GM23338 (cell line): Measurements from ENCODE around the gene GUCD1. TPM values are rescaled to one million over a fixed set of nuclear protein-coding genes. Genes with fewer than 3 reads are reported as not detected.

Experiments
- ATAC-seq: fragments of 200-7000 bp; cut with Tn5 transposase; 3 replicates; pipeline ENCODE4 v1.9.1; 2020
- DNase-seq: peaks from one replicate; pipeline ENCODE4 v3.0.0-alpha.2; 2015; ENCODE audit warnings: low spot score
- H2AFZ ChIP-seq: fragments of 200-600 bp; sonication (generic); 2 replicates; pipeline ENCODE4 v1.8.0; 2016; ENCODE audit warnings: antibody characterized with exemption, mild to moderate bottlenecking, moderate library complexity
- H3F3A ChIP-seq: fragments of 200-600 bp; sonication (generic); replicated peaks from 2 replicates; pipeline ENCODE4 v1.8.0; 2017; ENCODE audit warnings: antibody characterized with exemption, mixed run types, low read depth
- H3K27ac ChIP-seq: fragments of 200-600 bp; sonication (generic); 2 replicates; pipeline ENCODE4 v1.6.1; 2016; ENCODE audit warnings: low read depth
- H3K27me3 ChIP-seq: fragments of 200-600 bp; sonication (generic); 2 replicates; pipeline ENCODE4 v1.8.0; 2016; ENCODE audit warnings: mild to moderate bottlenecking, mixed run types, moderate library complexity; ENCODE audit not compliant: insufficient read depth
- H3K36me3 ChIP-seq: fragments of 200-600 bp; sonication (generic); 2 replicates; pipeline ENCODE4 v1.8.0; 2016; ENCODE audit warnings: mild to moderate bottlenecking; ENCODE audit not compliant: insufficient read depth
- H3K4me1 ChIP-seq: fragments of 200-600 bp; sonication (generic); 2 replicates; pipeline ENCODE4 v1.8.0; 2016; ENCODE audit warnings: mild to moderate bottlenecking, moderate library complexity; ENCODE audit not compliant: insufficient read depth
- H3K4me2 ChIP-seq: fragments of 200-600 bp; sonication (generic); 2 replicates; pipeline ENCODE4 v1.7.1; 2017; ENCODE audit warnings: mixed run types
- H3K4me3 ChIP-seq: fragments of 200-600 bp; sonication (generic); 2 replicates; pipeline ENCODE4 v1.6.1; 2016; ENCODE audit warnings: mixed run types
- H3K79me2 ChIP-seq: fragments of 200-600 bp; sonication (generic); replicated peaks from 2 replicates; pipeline ENCODE4 v1.8.0; 2017; ENCODE audit warnings: mild to moderate bottlenecking; ENCODE audit not compliant: insufficient read depth
- H3K9me2 ChIP-seq: fragments of 200-600 bp; sonication (generic); 2 replicates; pipeline ENCODE4 v1.8.0; 2017; ENCODE audit not compliant: insufficient read depth
- H4K20me1 ChIP-seq: fragments of 200-600 bp; sonication (generic); replicated peaks from 2 replicates; pipeline ENCODE4 v1.8.0; 2017; ENCODE audit warnings: mild to moderate bottlenecking; ENCODE audit not compliant: insufficient read depth
- H3K27ac Mint-ChIP-seq: 2 replicates; pipeline ENCODE4 v1.8.0; 2020; ENCODE audit warnings: inconsistent platforms, mild to moderate bottlenecking, moderate library complexity, mixed read lengths
- H3K27me3 Mint-ChIP-seq: 3 replicates; pipeline ENCODE4 v1.8.0; 2022; ENCODE audit warnings: low read depth, mild to moderate bottlenecking, moderate library complexity, mixed read lengths, inconsistent platforms; ENCODE audit not compliant: insufficient read depth, poor library complexity
- H3K36me3 Mint-ChIP-seq: 3 replicates; pipeline ENCODE4 v1.8.0; 2021; ENCODE audit warnings: low read depth, mild to moderate bottlenecking, inconsistent platforms, moderate library complexity, mixed read lengths
- H3K4me1 Mint-ChIP-seq: 3 replicates; pipeline ENCODE4 v1.8.0; 2020; ENCODE audit warnings: mild to moderate bottlenecking, inconsistent platforms, mixed read lengths
- H3K4me3 Mint-ChIP-seq: 3 replicates; pipeline ENCODE4 v1.8.0; 2021; ENCODE audit warnings: moderate library complexity, mild to moderate bottlenecking, inconsistent platforms, mixed read lengths
- H3K9me3 Mint-ChIP-seq: 3 replicates; pipeline ENCODE4 v1.8.0; 2020; ENCODE audit warnings: moderate library complexity, mild to moderate bottlenecking, inconsistent platforms, mixed read lengths
- ETS1 ChIP-seq: IDR thresholded peaks from 2 replicates; pipeline ENCODE4 v1.6.1; 2016; ENCODE audit warnings: antibody characterized with exemption
- JUNB ChIP-seq: IDR thresholded peaks from one replicate; pipeline ENCODE4 v1.6.1; 2016; ENCODE audit warnings: antibody characterized with exemption; ENCODE audit not compliant: unreplicated experiment
- NANOG ChIP-seq: IDR thresholded peaks from 2 replicates; pipeline ENCODE4 v1.6.1; 2016; ENCODE audit warnings: antibody characterized with exemption, borderline replicate concordance
- POLR2AphosphoS5 ChIP-seq: IDR thresholded peaks from 2 replicates; pipeline ENCODE4 v1.6.1; 2016; ENCODE audit warnings: antibody characterized with exemption, low read depth
- REST ChIP-seq: IDR thresholded peaks from one replicate; pipeline ENCODE4 v1.6.1; 2018; ENCODE audit warnings: antibody characterized with exemption; ENCODE audit not compliant: unreplicated experiment
- ZNF114 ChIP-seq: fragments of 250-450 bp; sonication (Bioruptor Pico); IDR thresholded peaks from 2 replicates; pipeline ENCODE4 v1.5.0; 2020; ENCODE audit warnings: mild to moderate bottlenecking, moderate library complexity
- ZNF462 ChIP-seq: fragments of 250-450 bp; sonication (Bioruptor Pico); IDR thresholded peaks from 2 replicates; pipeline ENCODE4 v1.5.0; 2020; ENCODE audit warnings: mild to moderate bottlenecking, moderate library complexity
- polyA plus RNA-seq: library from polyadenylated mRNA; unstranded; fragments of >200 nt; fragmentation: Nextera tagmentation; extraction: Ambion mirVana; gene quantifications from 2 replicates; pipeline ENCODE4 v1.2.1, GENCODE V29; 2016
- total RNA-seq: library from RNA; depleted of rRNA; stranded (reverse); fragments of >200 nt; shearing (Covaris generic); gene quantifications from 2 replicates; pipeline ENCODE4 v1.2.3, GENCODE V29; 2014

GUCD1 gene
- total and polyA plus RNA-seq, 2 experiments from 2014 or later: 39.0 to 106 TPM

DNA sequence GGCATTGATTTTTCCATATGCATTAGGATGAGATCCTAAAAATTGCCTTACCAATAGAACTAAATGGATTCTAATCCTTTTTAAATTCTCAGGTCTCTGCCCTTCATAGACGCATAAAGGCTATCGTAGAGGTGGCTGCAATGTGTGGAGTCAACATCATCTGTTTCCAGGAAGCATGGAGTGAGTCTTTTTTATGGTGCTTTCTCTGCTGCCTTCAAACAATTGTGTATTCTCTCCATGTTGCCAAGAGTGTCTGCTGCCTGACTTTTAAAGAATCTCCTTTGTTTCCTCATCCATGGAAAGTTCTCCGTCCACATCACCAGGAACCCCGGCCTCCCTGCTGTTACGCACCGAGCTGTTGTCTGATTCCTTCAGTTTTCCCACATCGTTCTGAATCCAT lies 52.9 kb downstream of the GUCD1 start:
- DNase-seq (no peak), ATAC-seq (no peak)
- Histone ChIP-seq H3K4me1 (peaks cover 11% of the 10 kb centered on the region), H4K20me1 (no peaks in the 10 kb centered on the region), H3K27ac (no peak overlapping the region), H2AFZ (no peak overlapping the region), H3F3A (no peaks in the 10 kb centered on the region; the same call in 1 of the 2 replicates), H3K79me2 (no peaks in the 10 kb centered on the region), H3K4me2 (no peak overlapping the region), H3K4me3 (no peak overlapping the region), H3K9me2 (no peaks in the 10 kb centered on the region), H3K27me3 (no peaks in the 10 kb centered on the region; the same call in 1 of the 2 replicates), H3K36me3 (no peaks in the 10 kb centered on the region)
- H3K36me3 Mint-ChIP-seq: no peaks in the 10 kb centered on the region
- H3K27ac Mint-ChIP-seq: no peak overlapping the region
- H3K27me3 Mint-ChIP-seq: no peaks in the 10 kb centered on the region
- no peaks in the 10 kb centered on the region for H3K9me3 Mint-ChIP-seq
- no peak overlapping the region for H3K4me3 Mint-ChIP-seq
- peaks cover 17% of the 10 kb centered on the region for H3K4me1 Mint-ChIP-seq
- TF ChIP-seq POLR2AphosphoS5: no peak
- no peak for TF ChIP-seq ZNF114 (CRISPR knock-in tag)
- no peak for TF ChIP-seq ETS1

DNA sequence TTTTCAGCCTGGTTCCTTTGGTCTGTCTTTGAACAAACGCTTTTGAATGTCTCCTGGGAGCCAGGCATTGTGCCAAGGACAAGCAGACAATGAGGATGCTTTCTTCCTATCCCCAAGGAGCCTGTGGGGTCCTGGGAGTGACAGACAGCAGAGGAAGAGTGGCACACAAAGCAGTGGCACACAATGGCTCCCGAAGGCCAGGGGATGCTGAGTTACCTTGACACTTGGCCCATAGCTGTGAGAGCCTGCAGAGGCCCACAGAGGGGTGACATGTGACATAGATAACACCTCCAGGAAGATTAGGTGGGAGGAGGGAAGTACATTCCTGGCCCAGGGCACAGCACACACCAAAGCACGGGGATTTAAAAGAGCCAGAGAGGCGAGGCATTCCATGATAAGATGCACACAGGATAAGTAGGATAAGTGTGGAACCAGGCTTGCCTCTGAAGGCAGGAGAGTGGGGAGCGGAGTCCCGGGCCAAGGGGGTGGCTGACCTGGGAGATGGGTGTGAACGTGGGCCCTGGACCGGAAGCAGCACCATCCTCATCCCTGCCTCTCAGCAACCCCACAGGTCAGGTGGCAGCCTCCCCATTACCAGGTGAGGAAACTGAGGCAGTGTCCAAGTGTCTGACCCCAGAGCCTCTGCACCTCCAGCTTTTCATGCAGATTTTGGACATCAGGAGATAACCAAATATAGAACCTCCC lies 53.5 kb downstream of the GUCD1 start:
- Histone ChIP-seq H3F3A (no peaks in the 10 kb centered on the region; the same call in 1 of the 2 replicates), H3K27ac (no peak overlapping the region), H4K20me1 (no peaks in the 10 kb centered on the region), H3K27me3 (peaks cover 6% of the 10 kb centered on the region), H3K4me3 (no peak overlapping the region), H3K79me2 (no peaks in the 10 kb centered on the region), H2AFZ (no peak overlapping the region), H3K36me3 (no peaks in the 10 kb centered on the region), H3K4me1 (peaks cover 5% of the 10 kb centered on the region; the same call in 1 of the 2 replicates), H3K9me2 (no peaks in the 10 kb centered on the region), H3K4me2 (no peak overlapping the region)
- Mint-ChIP-seq H3K4me1 (peaks cover 11% of the 10 kb centered on the region), H3K4me3 (no peak overlapping the region), H3K36me3 (no peaks in the 10 kb centered on the region), H3K9me3 (no peaks in the 10 kb centered on the region), H3K27me3 (peaks cover 4% of the 10 kb centered on the region), H3K27ac (no peak overlapping the region)
- DNase-seq (no peak), ATAC-seq (no peak)
- TF ChIP-seq REST: no peak
- TF ChIP-seq JUNB: no peak
- no peak for TF ChIP-seq ZNF114 (CRISPR knock-in tag)
- TF ChIP-seq ZNF462 (CRISPR knock-in tag): no peak
- no peak for TF ChIP-seq NANOG
